HG03439 (cell line): ENCODE measurements around the gene IRAK2.
"Not testable (repeated sequence)": the region's sequence is repeated elsewhere in the genome, so short reads cannot be mapped to it uniquely, and the experiment has no call there.

Experiments used
- ATAC-seq: cut with Tn5 transposase; IDR thresholded peaks from one replicate; pipeline ENCODE4 v1.9.1; 2021; ENCODE audit warnings: mild to moderate bottlenecking, moderate library complexity; ENCODE audit not compliant: unreplicated experiment

IRAK2 gene

DNA sequence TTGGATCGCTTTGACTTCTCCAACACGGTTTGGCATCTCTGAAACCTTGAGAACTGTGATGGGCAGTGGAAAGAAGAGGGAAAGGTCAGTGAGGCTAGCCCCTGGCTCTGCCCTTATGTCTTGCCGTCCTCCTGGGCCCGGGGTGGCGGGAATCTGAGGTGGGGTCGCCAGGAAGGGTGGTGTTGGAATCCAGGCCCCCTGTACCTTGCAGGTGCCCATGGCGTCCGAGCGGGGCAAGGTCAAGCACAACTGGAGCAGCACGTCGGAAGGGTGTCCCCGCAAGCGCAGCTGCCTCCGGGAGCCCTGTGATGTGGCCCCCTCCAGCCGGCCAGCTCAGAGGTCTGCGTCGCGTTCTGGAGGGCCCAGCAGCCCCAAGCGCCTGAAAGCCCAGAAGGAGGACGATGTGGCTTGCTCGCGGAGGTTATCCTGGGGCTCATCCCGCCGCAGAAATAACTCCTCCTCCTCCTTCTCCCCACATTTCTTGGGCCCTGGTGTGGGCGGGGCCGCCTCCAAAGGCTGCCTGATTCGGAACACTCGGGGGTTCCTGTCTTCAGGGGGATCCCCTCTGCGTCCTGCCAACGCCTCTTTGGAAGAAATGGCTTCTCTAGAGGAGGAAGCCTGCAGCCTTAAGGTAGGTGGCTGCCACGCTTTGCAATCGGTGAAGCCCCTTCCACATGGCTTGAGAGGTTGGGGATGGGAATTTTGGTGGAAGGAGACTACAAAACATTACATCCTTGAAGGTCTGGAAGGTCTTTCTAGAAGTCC lies 84.4 kb downstream of the IRAK2 start:
- no peak for ATAC-seq

- ATAC-seq = no peak
Observed at GRCh38 chr3:10249833-10250232, 85.1 kb downstream of the IRAK2 start.

DNA sequence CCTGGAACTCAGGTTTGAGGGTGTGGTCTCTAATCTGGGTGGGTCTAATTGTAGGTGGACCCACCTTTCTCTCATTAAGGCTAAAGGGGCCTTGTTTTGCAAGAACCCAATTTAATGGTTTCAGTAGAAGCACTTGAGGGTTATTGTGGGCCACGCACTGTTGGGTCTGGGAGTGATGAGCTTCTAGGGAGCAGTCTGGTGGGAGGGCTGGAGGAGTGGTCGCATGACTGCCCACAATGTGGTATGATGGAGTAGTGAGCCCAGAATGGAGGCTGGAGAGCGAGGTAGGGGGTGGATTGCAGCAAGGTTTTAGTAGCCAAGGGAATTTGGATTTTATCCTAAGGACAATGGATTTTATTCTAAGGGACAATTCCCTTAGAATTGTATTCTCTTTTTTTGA lies 86.3 kb downstream of the IRAK2 start:
- ATAC-seq = no peak

- no peak for ATAC-seq
Observed at GRCh38 chr3:10253731-10254130, 89.0 kb downstream of the IRAK2 start.

GRCh38 chr3:10255835-10256234 lies 91.1 kb downstream of the IRAK2 start:
- ATAC-seq = no peak

DNA sequence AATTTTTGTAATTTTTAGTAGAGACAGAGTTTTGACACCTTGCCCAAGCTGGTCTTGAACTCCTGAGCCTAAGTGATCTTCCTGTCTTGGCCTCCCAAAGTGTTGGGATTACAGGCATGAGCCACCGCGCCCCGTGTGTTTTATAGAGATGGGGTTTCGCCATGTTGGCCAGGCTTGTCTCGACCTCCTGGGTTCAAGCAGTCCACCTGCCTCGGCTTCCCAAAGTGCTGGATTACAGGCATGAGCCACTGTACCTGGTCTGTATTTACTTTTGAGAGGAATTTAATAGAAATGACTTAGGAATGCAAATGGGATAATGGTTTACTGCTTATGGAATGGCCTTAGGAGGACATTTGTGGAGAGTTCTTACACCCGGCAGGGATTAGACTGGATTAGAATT lies 94.3 kb downstream of the IRAK2 start:
- no peak for ATAC-seq

- no peak for ATAC-seq
Observed at GRCh38 chr3:10259798-10260197, 95.1 kb downstream of the IRAK2 start.

DNA sequence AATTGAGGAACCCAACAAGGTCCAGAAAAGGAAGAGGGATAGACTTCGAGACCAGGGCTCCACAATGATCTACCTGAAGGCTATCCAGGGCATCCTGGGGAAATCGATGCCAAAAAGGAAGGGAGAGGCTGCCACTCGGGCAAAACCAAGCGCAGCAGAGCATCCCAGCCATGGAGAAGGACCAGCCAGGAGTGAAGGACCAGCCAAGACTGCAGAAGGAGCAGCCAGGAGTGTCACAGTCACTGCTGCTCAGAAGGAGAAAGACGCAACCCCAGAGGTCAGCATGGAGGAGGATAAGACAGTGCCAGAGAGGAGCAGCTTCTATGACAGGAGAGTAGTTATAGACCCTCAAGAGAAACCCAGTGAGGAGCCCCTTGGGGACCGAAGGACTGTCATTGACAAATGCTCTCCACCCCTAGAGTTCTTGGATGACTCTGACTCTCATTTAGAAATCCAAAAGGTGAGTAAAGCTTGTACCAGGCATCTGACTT lies 95.5 kb downstream of the IRAK2 start:
- ATAC-seq = no peak

- no peak for ATAC-seq
Observed at GRCh38 chr3:10262027-10262426, 97.3 kb downstream of the IRAK2 start.

GRCh38 chr3:10263646-10264363 lies 99.1 kb downstream of the IRAK2 start:
- ATAC-seq = no peak

- no peak for ATAC-seq
Observed at GRCh38 chr3:10265833-10266232, 101.1 kb downstream of the IRAK2 start.

GRCh38 chr3:10266936-10267335 lies 102.2 kb downstream of the IRAK2 start:
- not testable (repeated sequence) for ATAC-seq

DNA sequence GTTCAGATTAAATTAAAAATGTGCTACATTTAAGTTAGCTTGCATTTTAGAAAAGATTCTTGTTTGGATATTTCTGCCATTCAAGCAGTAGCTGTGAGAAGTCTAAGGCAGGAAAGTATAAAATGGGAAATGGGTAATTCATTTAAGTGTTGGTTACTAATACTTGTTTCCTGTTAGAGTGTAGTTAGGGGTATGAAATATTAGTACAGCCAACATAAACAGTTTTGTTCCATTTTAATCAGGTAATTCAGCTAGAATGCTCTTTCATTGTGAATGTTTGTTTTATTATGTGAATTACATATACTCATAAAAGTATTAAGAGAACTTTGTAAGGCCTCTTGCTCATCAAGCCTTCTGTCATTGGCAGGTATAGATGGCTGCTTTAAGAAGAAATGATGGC lies 103.4 kb downstream of the IRAK2 start:
- ATAC-seq = no peak

DNA sequence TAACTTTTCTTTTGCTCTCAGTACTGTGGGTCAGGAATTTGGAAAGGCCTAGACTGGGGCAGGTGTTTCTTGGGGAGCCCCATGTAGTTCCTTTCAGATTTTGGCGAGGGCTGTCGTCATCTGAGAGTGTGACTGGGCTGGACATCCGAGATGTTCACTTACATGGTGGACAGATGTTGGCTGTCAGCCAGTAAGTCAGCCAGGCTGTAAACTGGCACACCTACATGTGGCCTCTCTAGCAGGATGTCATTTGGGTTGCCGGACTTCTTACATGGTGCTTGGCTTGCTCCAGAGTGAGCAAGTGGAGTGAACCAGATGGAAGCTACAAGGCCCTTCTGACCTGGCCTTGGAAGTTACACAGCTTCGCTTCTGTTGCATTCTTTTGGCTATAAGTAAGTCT lies 104.2 kb downstream of the IRAK2 start:
- ATAC-seq = no peak

- ATAC-seq = no peak
Observed at GRCh38 chr3:10269443-10269842, 104.7 kb downstream of the IRAK2 start.

DNA sequence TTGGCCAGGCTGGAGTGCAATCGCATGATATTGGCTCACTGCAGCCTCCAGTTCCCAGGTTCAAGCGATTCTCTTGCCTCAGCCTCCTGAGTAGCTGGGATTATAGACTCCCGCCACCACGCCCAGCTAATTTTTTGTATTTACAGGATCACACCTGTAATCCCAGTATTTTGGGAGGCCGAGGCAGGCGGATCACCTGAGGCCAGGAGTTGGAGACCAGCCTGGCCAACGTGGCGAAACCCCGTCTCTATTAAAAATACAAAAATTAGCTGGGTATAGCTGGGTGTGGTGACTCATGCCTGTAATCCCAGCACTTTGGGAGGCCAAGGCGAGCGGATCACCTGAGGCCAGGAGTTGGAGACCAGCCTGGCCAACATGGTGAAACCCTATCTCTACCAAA lies 107.8 kb downstream of the IRAK2 start:
- not testable (repeated sequence) for ATAC-seq

DNA sequence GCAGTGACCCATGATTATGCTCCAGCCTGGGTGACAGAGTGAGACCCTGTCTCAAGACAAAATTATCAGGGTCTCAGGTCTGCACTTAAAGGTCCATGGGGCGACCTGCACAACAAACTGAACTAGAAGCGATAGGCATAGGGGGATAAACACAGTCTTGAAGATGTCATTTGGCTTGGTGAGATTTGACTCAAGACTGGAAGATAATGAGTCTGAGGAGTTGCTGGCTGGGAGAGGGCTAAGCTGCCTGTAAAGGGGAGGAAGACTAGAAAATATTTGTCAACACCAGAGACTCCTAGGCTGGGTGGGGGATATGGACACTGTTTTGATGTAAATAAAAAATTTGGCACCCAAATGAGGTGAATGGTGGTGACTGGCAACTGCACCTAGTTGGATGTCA lies 108.3 kb downstream of the IRAK2 start:
- no peak for ATAC-seq

DNA sequence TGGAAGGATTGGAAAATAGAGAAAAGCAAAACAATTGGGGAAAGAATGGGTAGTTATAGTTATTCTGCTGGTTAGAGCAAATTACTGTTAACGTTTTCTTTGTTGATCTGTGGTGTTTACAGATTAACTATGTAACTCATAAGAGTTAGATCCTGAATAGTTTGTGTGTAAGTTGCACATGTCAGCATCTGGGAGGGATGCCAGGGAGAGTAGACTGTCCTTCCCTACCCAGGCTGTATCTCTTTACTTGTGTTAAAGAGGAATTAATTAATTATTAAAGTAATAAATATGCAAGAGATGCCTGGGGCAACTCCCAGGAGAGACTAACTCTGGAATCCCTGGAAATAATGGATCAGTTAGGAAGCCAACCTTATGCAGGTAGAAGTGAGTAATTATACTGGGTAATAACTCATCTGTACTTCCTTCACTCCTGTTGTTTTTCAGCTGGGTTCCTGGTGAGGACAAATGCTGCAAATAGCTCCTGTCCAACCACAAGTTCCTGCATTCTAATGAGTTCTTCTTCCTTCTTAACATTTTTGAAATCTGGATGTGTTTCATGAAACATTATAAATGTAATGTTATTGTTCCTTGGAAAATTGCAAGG lies 109.1 kb downstream of the IRAK2 start:
- ATAC-seq = no peak

- no peak for ATAC-seq
Observed at GRCh38 chr3:10274601-10275000, 109.9 kb downstream of the IRAK2 start.

DNA sequence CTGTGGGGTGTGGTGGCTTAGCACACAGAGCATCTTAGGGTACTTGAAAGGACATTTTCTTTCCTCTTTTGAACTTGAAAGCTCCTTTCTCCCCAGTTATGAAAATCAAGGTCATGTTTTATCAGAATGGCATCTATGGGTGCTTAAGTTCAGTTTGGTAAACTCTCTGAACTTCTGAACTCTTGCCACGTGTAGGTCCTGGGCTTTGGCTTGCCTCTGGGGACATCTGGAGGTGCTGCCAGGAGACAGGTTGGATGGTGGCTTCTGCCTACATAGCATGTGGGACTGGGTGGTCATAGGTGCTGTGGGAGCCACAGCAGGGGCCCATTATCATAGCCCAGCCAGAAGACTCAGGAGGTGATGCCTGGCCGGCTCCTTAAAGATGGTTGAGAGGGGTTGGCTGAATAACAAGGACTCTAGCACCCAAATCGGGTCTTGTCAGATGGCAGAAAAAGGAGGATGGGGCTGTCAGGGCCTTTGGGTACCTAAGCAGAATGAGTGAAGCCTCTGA lies 112.5 kb downstream of the IRAK2 start:
- no peak for ATAC-seq

GRCh38 chr3:10278501-10278900 lies 113.8 kb downstream of the IRAK2 start:
- ATAC-seq = no peak
